Measurements from ENCODE around the gene ADGRV1.
"Not testable (repeated sequence)": the region's sequence is repeated elsewhere in the genome, so short reads cannot be mapped to it uniquely, and the experiment has no call there.

ADGRV1 gene

DNA sequence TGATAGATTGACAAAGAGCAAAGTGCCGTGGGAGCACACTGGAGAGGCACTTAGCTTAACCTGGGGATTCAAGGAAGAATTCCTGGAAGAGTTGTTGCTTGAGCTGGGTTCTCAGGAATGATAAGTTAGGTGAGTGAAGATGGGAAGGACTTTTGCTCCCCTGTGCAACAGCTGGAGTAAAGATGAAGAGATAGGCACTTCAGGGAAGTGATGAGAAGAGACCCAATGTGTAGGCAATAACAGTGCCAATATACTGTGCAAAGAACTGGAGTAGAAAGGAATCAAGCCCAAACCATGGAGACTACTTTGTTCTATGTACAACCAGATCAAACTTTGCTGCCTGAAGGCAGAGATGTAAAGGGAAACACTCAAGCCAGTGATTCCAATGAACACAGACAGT lies 92.2 kb downstream of the ADGRV1 start:
- DNase-seq (ENCODE audit: low read depth) = no peak

DNA sequence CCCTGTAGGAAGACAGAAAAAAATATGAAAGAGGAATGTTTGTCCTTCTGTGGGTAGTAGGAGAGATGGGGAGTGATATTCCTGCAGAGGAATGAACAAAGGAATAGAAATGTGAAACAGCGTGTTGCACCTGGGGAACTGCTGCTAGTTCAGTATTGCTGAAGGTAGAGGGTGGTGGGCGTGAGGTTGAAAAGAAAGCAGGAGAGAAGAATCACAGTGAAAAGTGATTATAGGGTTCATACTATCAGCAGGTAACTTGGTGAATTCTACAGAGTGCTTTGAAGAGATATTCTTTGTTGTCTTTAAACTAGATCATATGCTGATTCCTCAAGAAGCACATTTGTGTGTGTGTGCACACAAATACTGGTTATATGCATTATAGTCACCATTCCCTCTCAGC lies 95.6 kb downstream of the ADGRV1 start:
- DNase-seq (ENCODE audit: low read depth) = no peak

- no peak for DNase-seq (ENCODE audit: low read depth)
Observed at GRCh38 chr5:90655423-90655822, 96.8 kb downstream of the ADGRV1 start.

DNA sequence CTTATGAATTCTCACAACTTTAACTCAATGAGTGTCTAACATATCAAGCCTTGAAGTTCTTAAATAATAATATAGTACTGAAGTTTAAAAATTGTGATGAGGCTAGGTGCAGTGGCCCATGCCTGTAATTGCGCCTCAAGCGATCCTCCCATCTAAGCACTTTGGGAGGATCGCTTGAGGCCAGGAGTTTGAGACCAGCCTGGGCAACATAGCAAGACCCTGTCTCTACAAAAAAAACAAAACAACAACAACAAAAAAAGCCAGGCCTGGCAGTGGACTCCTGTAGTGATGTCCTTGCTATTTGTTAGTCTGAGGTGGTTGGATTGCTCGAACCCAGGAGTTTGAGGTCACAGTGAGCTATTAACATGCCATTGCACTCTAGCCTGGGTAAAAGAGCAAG lies 98.4 kb downstream of the ADGRV1 start:
- DNase-seq (ENCODE audit: low read depth) = no peak

DNA sequence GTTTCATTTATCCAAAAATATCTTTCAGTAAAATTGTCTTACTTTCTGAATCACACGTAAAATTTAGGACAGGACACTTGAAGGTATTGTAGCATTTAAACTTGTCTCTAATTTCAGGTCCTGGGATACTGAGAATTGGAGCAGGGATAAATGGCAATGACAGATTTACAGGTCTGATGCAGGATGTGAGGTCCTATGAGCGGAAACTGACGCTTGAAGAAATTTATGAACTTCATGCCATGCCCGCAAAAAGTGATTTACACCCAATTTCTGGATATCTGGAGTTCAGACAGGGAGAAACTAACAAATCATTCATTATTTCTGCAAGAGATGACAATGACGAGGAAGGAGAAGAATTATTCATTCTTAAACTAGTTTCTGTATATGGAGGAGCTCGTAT lies 99.2 kb downstream of the ADGRV1 start:
- DNase-seq (ENCODE audit: low read depth) = no peak

- no peak for DNase-seq (ENCODE audit: low read depth)
Observed at GRCh38 chr5:90658620-90659019, 100.0 kb downstream of the ADGRV1 start.

- not testable (repeated sequence) for DNase-seq (ENCODE audit: low read depth)
Observed at GRCh38 chr5:90668079-90668565, 109.5 kb downstream of the ADGRV1 start.

- DNase-seq (ENCODE audit: low read depth) = no peak
Observed at GRCh38 chr5:90675222-90675621, 116.6 kb downstream of the ADGRV1 start.

- no peak for DNase-seq (ENCODE audit: low read depth)
Observed at GRCh38 chr5:90680921-90681563, 122.4 kb downstream of the ADGRV1 start.

GRCh38 chr5:90682278-90682677 lies 123.7 kb downstream of the ADGRV1 start:
- DNase-seq (ENCODE audit: low read depth) = no peak

GRCh38 chr5:90685425-90686022 lies 126.9 kb downstream of the ADGRV1 start:
- DNase-seq (ENCODE audit: low read depth) = no peak

- DNase-seq (ENCODE audit: low read depth) = not testable (repeated sequence)
Observed at GRCh38 chr5:90686363-90686762, 127.8 kb downstream of the ADGRV1 start.

GRCh38 chr5:90687458-90687857 lies 128.9 kb downstream of the ADGRV1 start:
- not testable (repeated sequence) for DNase-seq (ENCODE audit: low read depth)

- DNase-seq (ENCODE audit: low read depth) = no peak
Observed at GRCh38 chr5:90689064-90689463, 130.5 kb downstream of the ADGRV1 start.

GRCh38 chr5:90690307-90690706 lies 131.7 kb downstream of the ADGRV1 start:
- no peak for DNase-seq (ENCODE audit: low read depth)

GRCh38 chr5:90691533-90691932 lies 132.9 kb downstream of the ADGRV1 start:
- no peak for DNase-seq (ENCODE audit: low read depth)

- DNase-seq (ENCODE audit: low read depth) = no peak
Observed at GRCh38 chr5:90696153-90696552, 137.6 kb downstream of the ADGRV1 start.

DNA sequence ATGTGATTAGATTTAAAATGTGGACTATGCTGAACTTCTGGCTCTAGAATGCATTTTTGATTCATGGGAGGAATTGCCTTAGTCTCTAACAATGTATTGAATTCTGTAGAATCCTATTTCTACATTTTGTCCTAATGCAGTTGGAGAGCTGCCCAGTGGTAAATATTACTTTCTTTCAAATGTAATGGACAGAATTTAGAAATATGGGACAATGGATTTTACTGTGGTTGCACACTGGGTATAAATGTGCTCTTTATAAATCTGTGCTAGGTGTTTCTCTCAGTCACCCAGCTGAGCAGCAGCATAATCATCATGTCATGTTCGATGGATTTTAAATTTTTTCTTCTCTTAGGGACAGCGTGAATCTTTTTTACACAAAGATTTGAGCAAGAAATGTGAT lies 141.7 kb downstream of the ADGRV1 start:
- no peak for DNase-seq (ENCODE audit: low read depth)

DNA sequence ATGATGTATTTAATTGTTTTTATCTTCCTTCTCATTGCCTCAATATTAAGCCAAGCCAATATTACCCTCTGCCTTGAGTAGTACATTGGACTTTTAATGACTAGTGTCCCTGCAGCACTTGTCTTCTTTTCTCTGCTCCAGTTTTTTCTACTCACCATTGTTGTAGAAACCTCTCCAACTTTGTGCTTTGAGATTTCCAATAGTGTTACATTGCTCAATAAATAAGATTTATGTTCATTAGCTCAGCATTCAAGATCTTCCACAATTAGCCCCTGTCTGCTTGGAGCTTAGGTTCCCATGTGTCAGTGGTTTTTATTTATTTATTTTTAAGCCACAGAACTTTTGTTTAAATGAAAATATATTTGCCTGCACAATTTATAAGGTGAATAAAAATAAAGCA lies 145.3 kb downstream of the ADGRV1 start:
- no peak for DNase-seq (ENCODE audit: low read depth)

DNA sequence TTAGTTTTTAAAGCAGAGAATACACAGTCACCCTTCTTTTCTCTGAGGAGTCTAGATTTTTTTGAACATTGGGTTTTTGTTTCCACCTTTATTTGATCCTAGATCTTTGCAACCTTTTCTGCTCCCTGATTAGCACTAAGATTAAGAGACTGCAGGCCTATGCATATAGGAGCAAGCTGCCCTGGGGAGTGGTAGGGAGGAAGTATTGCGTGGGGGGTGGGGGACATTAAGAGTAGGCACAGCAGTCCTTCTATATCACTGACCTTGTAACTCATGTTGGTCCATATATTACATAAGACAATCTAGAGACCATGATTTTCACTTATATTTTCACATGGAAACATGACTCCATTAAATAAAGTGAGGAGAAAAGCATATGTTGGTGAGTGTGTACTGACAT lies 149.1 kb downstream of the ADGRV1 start:
- DNase-seq (ENCODE audit: low read depth) = no peak

DNA sequence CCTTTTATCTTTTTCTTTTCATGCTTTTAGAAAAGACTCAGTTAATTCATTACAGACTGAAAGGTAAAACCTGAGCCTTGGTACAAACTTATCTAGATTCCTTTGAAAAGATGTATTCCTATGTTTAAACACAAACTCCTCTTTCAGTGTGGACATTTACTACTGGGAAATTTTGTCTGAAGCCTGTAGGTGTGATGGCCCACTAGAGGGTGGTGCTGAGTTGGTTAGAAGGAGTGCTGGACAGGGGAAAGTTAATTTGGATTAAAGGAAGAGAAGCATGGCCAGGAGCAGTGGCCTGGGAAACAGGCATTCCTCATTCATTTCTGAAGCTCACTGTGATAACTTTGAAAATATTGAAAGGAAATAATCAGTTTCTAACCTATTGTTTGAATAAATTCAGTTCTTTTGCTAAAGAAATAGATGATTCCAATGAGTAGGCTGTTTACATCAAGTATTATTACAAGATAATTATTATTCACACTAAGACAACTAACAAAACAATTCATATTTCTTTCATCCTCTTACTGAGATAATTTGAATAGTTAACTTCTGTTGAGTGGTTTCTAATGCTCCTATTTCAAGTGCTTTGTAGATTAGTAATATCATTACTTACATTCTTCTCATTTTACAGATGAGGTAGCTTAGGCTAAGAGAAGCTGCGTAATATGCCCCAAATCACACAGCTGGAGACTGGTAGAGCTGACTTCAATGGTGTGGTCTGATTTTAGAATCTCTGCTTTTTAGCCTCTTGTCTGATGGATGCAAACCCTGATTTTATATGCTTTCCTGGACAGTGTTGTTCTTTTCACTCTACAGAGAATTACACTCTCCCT lies 150.9 kb downstream of the ADGRV1 start:
- DNase-seq (ENCODE audit: low read depth) = no peak

- DNase-seq (ENCODE audit: low read depth) = no peak
Observed at GRCh38 chr5:90718387-90718786, 159.8 kb downstream of the ADGRV1 start.

- DNase-seq (ENCODE audit: low read depth) = no peak
Observed at GRCh38 chr5:90739567-90739966, 181.0 kb downstream of the ADGRV1 start.

Measured in stimulated activated CD8-positive, alpha-beta memory T cell treated with anti-CD3 and anti-CD28 coated beads, Interleukin-12 subunit alpha, Interleukin-12 subunit beta, amount 100 ng/mL, for 4 hours (primary cell).